ENCODE measurements around the gene VSIG10L.

Gene VSIG10L

GRCh38 chr19:51320280-51320657 lies 21.7 kb downstream of the VSIG10L start:
- no peak for ATAC-seq (ENCODE audit: insufficient read depth, low read depth)
- Histone ChIP-seq H3K36me3 (ENCODE audit: insufficient read depth, low read length) (no peaks in the 10 kb centered on the region), H3K4me1 (ENCODE audit: insufficient read depth, low read length) (no peaks in the 10 kb centered on the region), H3K4me2 (ENCODE audit: insufficient read depth, low read length) (no peak overlapping the region), H3K27ac (ENCODE audit: low read length) (no peak overlapping the region), H2AFZ (ENCODE audit: low read depth, low read length) (no peak overlapping the region), H3K4me3 (ENCODE audit: low read depth in 1 of 2, low read length in 2 of 2) (no peak overlapping the region), H3K27me3 (ENCODE audit: insufficient read depth, low read length, poor library complexity) (no peaks in the 10 kb centered on the region), H3K79me2 (ENCODE audit: insufficient read depth, low read length) (no peaks in the 10 kb centered on the region), H4K20me1 (ENCODE audit: insufficient read depth, low read length) (peaks cover 3% of the 10 kb centered on the region; the same call in 1 of the 2 replicates), H3K9ac (ENCODE audit: low read depth, low read length) (no peak overlapping the region), H3K9me3 (ENCODE audit: insufficient read depth, low read length, severe bottlenecking) (no peaks in the 10 kb centered on the region)
- TF ChIP-seq EZH2 (IDR thresholded peaks at IDR 0.05; ENCODE audit: borderline replicate concordance, low read depth, low read length, severe bottlenecking) = no peak
- no peak for TF ChIP-seq CTCF (IDR thresholded peaks at IDR 0.05; ENCODE audit: borderline replicate concordance, extremely low read depth, low read length, poor library complexity, severe bottlenecking)
- no peak for DNase-seq

DNA sequence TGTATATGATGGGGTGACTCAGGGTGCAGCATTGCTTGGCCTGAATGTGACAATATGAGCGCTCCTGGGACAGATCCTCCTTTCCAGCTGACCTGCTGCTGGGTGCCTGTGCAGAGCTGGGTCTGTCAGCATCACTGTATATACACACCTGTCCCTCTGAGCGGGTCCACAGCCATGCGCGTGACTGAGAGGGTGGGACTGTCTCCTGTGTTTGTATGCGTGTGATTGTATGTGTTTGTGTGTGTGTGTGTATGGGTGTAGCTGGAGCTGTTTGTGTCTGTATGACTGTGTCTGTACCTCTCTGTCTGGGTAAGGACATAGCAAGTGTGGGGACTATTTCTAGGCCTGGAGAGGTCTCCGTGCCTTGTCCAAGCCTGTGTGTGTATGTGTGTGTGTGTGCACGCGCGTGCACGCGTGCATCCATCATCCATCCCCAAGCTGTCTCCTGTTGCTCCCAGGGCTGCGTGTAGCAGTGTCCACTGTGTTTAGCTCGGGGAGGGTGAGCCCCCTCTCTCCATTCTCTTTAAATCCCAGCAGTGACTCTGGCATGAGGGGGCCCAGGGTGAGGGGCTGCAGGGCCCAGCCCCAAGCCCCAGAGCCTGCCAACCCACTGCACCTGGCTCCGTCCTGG lies 22.2 kb downstream of the VSIG10L start:
- Histone ChIP-seq H3K9me3 (ENCODE audit: insufficient read depth, low read length, severe bottlenecking) (no peaks in the 10 kb centered on the region), H4K20me1 (ENCODE audit: insufficient read depth, low read length) (peaks cover 3% of the 10 kb centered on the region; the same call in 1 of the 2 replicates), H3K4me1 (ENCODE audit: insufficient read depth, low read length) (no peaks in the 10 kb centered on the region), H3K4me3 (ENCODE audit: low read depth in 1 of 2, low read length in 2 of 2) (no peak overlapping the region), H3K36me3 (ENCODE audit: insufficient read depth, low read length) (no peaks in the 10 kb centered on the region), H3K4me2 (ENCODE audit: insufficient read depth, low read length) (no peak overlapping the region), H3K9ac (ENCODE audit: low read depth, low read length) (no peak overlapping the region), H3K79me2 (ENCODE audit: insufficient read depth, low read length) (no peaks in the 10 kb centered on the region), H3K27me3 (ENCODE audit: insufficient read depth, low read length, poor library complexity) (no peaks in the 10 kb centered on the region), H3K27ac (ENCODE audit: low read length) (no peak overlapping the region), H2AFZ (ENCODE audit: low read depth, low read length) (no peak overlapping the region)
- TF ChIP-seq EZH2 (IDR thresholded peaks at IDR 0.05; ENCODE audit: borderline replicate concordance, low read depth, low read length, severe bottlenecking) = no peak
- TF ChIP-seq CTCF (IDR thresholded peaks at IDR 0.05; ENCODE audit: borderline replicate concordance, extremely low read depth, low read length, poor library complexity, severe bottlenecking) = no peak
- no peak for DNase-seq
- ATAC-seq (ENCODE audit: insufficient read depth, low read depth) = no peak

- Histone ChIP-seq H3K9ac (ENCODE audit: low read depth, low read length) (no peak overlapping the region), H4K20me1 (ENCODE audit: insufficient read depth, low read length) (peaks cover 3% of the 10 kb centered on the region; the same call in 1 of the 2 replicates), H3K36me3 (ENCODE audit: insufficient read depth, low read length) (no peaks in the 10 kb centered on the region), H3K79me2 (ENCODE audit: insufficient read depth, low read length) (no peaks in the 10 kb centered on the region), H3K4me3 (ENCODE audit: low read depth in 1 of 2, low read length in 2 of 2) (no peak overlapping the region), H3K4me1 (ENCODE audit: insufficient read depth, low read length) (no peaks in the 10 kb centered on the region), H3K9me3 (ENCODE audit: insufficient read depth, low read length, severe bottlenecking) (no peaks in the 10 kb centered on the region), H3K27me3 (ENCODE audit: insufficient read depth, low read length, poor library complexity) (no peaks in the 10 kb centered on the region), H3K4me2 (ENCODE audit: insufficient read depth, low read length) (no peak overlapping the region), H2AFZ (ENCODE audit: low read depth, low read length) (no peak overlapping the region), H3K27ac (ENCODE audit: low read length) (no peak overlapping the region)
- DNase-seq (peak; percentile 18), ATAC-seq (ENCODE audit: insufficient read depth, low read depth) (no peak)
- TF ChIP-seq EZH2 (IDR thresholded peaks at IDR 0.05; ENCODE audit: borderline replicate concordance, low read depth, low read length, severe bottlenecking) (no peak), CTCF (IDR thresholded peaks at IDR 0.05; ENCODE audit: borderline replicate concordance, extremely low read depth, low read length, poor library complexity, severe bottlenecking) (no peak)
Measured at GRCh38 chr19:51318687-51319648, 23.0 kb downstream of the VSIG10L start.

Measured in DND-41 (cell line).